Erythroblast (primary cell): Measurements from ENCODE around the gene DHX9.

Source experiments
- GATA1 ChIP-seq: IDR thresholded peaks from 2 replicates; pipeline ENCODE4 v1.6.1; 2011; ENCODE audit warnings: low read depth, mild to moderate bottlenecking, control low read depth, low read length, moderate library complexity
- POLR2A ChIP-seq: IDR thresholded peaks from 2 replicates; pipeline ENCODE4 v1.6.1; 2011; ENCODE audit warnings: mild to moderate bottlenecking, low read length

DNA sequence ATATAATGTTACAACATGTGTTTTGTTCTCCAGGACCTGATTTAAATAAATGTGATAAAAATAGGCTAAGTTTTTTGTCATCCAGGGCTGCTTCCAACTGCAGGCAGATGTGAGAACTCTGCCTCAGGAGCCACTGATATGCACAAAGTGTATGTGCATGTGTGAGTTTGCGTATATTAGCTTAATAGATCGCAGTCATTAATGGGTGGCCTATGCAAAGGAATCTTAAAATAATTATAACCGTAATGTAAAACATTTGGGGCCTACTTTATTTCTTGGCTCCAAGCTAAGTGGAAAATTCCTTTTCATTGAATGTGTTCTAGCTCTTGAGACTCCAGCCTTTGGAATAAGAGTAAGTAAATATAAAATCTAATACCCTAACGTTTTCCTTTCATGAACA is 16.8 kb downstream of the DHX9 start:
- TF ChIP-seq POLR2A (no peak), GATA1 (no peak)
